HG03442 (cell line): Measurements from ENCODE around the gene CDH1.
"Not testable (repeated sequence)": the region's sequence is repeated elsewhere in the genome, so short reads cannot be mapped to it uniquely, and the experiment has no call there.

Experiments
- ATAC-seq: cut with Tn5 transposase; IDR thresholded peaks from one replicate; pipeline ENCODE4 v1.9.1; 2021; ENCODE audit warnings: mild to moderate bottlenecking, moderate library complexity; ENCODE audit not compliant: unreplicated experiment

The CDH1 gene

DNA sequence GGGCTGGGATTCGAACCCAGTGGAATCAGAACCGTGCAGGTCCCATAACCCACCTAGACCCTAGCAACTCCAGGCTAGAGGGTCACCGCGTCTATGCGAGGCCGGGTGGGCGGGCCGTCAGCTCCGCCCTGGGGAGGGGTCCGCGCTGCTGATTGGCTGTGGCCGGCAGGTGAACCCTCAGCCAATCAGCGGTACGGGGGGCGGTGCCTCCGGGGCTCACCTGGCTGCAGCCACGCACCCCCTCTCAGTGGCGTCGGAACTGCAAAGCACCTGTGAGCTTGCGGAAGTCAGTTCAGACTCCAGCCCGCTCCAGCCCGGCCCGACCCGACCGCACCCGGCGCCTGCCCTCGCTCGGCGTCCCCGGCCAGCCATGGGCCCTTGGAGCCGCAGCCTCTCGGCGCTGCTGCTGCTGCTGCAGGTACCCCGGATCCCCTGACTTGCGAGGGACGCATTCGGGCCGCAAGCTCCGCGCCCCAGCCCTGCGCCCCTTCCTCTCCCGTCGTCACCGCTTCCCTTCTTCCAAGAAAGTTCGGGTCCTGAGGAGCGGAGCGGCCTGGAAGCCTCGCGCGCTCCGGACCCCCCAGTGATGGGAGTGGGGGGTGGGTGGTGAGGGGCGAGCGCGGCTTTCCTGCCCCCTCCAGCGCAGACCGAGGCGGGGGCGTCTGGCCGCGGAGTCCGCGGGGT lies at the start of gene CDH1:
Gene CDH1, plus strand, starts transcription at position 247 of the 684 bp plus-strand sequence. Its CDS starts 124 bp downstream, at position 371.
- no peak for ATAC-seq

- no peak for ATAC-seq
Observed at GRCh38 chr16:68689921-68690320, 47.2 kb upstream of the CDH1 start.

DNA sequence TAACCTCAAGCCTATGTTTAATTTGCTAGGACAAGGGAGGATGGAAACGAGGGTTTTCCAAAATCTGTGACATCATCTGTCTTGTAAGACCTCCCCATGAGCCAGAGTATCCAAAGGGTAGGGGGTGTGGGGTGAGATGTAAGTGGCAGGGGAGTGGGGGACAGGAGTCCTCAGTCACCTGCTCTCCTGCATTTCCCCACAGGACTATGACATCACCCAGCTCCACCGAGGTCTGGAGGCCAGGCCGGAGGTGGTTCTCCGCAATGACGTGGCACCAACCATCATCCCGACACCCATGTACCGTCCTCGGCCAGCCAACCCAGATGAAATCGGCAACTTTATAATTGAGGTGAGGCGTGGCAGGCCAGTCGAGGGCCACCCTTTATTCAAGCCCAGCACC lies 41.5 kb upstream of the CDH1 start:
- ATAC-seq, result no peak

GRCh38 chr16:68696514-68696913 lies 40.6 kb upstream of the CDH1 start:
- no peak for ATAC-seq

DNA sequence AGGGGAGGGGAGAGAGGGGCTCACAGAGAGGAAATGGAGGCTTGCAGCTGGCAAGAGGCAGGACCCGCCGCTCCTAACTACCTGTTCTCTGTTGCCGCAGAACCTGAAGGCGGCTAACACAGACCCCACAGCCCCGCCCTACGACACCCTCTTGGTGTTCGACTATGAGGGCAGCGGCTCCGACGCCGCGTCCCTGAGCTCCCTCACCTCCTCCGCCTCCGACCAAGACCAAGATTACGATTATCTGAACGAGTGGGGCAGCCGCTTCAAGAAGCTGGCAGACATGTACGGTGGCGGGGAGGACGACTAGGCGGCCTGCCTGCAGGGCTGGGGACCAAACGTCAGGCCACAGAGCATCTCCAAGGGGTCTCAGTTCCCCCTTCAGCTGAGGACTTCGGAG lies 39.0 kb upstream of the CDH1 start:
- no peak for ATAC-seq

- no peak for ATAC-seq
Observed at GRCh38 chr16:68700120-68700519, 37.0 kb upstream of the CDH1 start.

- no peak for ATAC-seq
Observed at GRCh38 chr16:68700831-68701230, 36.3 kb upstream of the CDH1 start.

- no peak for ATAC-seq
Observed at GRCh38 chr16:68704232-68704867, 32.7 kb upstream of the CDH1 start.

- no peak for ATAC-seq
Observed at GRCh38 chr16:68707340-68708152, 29.5 kb upstream of the CDH1 start.

DNA sequence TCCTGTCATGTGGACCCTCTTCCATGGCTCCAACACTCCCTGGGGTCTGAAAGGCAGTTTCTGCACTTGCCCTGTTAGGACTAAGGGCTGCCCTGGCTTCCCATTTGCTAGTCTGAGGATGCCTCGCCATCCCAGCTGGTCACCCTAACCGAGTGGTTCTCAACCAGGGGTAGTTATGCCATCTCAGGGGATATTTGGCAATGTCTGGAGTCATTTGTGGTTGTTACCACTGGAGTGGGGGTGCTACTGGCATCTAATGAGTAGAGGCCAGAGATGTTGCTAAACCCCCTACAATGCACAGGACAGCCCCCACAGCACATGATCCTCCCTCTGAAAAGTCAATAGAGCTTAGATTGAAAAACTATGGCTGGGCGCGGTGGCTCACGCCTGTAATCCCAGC lies 26.9 kb upstream of the CDH1 start:
- no peak for ATAC-seq

GRCh38 chr16:68711421-68712139 lies 25.5 kb upstream of the CDH1 start:
- ATAC-seq, result no peak

DNA sequence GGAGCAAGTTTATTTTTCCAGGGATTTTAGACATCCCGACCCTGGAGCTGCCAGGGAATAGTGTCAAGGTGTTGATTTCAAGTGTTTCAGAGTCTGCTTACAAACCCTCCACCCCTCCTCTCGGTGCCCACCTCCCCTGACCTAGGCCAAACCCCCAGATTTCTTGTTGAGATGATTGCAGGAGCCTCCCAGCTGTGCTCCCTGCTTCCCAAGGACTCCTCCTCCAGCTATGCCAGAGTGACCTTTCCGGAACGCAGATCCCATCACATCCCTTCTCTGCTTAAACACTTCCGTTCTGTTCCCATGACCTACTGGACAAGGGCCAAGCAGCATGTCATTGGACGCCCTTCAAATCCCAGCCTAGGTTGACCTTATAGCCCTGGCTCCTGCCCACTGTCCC lies 23.7 kb upstream of the CDH1 start:
- no peak for ATAC-seq

GRCh38 chr16:68715471-68715870 lies 21.6 kb upstream of the CDH1 start:
- no peak for ATAC-seq

DNA sequence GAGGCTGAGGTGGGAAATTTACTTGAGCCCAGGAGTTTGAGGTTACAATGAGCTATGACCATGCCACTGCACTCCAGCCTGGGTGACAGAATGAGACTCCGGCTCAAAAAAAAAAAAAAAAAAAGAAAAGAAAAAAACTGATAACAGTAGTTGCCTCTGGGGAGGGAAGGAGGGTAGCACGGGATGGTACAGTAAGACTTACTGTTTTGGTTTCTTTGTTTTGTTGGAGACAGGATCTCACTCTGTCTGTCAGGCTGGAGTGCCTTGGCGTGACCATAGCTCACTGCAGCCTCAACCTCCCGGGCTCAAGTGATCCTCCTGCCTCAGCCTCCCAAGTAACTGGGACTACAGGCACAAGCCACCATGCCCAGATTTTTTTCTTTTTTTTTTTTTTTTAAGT lies 20.6 kb upstream of the CDH1 start:
- ATAC-seq, result not testable (repeated sequence)

GRCh38 chr16:68717684-68718083 lies 19.4 kb upstream of the CDH1 start:
- no peak for ATAC-seq

DNA sequence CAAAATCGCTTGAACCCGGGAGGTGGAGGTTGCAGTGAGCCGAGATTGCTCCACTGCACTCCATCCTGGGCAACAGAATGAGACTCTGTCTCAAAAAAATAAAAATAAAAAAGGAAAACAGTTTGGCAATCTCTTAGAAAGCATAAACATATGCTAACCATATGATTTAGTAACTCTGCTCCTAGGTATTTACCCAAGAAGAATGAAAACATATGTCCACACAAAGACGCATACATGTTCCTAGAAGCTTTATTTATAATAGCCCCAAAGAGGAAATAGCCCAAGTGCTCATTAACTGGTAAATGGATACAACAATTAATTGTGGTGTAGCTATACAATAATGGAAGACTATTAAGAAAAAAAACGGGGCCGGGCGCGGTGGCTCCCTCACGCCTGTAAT lies 18.5 kb upstream of the CDH1 start:
- no peak for ATAC-seq

- peak; percentile 83 for ATAC-seq
Observed at GRCh38 chr16:68719993-68720489, 17.1 kb upstream of the CDH1 start.

DNA sequence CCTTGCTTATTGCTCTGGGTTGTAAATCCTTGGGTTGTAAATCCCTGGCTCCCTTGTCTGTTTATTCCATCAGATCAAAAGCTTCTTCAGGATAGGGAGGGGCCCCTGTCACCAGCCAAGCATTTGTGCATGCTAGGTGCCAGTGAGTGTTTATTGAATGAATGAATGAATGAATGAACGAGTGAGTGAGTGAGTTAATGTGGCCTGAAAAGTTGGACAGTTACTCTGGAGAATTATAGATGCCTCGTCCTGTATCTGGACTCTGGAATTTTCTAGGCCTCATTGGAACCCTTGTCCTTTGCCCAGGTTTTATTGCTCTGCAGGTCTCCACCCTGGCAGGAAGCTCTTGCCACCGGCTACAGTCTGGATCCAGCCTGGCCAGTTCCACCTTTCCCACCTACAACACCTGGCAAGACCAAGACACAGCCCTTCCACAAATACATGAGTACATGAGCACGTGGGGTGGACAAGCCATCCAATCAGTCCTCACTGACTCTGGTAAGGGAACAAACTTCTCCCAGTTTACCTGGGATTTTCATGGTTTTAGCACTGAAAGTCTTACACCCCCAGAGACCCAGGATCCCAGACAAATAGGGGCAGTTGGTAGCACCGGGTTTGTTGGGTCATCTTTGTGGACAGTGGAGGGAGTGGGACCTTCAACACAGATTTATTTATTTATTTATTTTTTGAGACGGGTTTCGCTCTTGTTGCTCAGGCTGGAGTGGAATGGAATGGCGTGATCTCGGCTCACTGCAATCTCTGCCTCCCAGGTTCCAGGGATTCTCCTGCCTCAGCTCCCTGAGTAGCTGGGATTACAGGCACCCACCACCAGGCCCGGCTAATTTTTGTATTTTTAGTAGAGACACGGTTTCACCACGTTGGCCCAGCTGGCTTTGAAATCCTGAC lies 14.7 kb upstream of the CDH1 start:
- no peak for ATAC-seq

GRCh38 chr16:68724797-68725196 lies 12.3 kb upstream of the CDH1 start:
- no peak for ATAC-seq

DNA sequence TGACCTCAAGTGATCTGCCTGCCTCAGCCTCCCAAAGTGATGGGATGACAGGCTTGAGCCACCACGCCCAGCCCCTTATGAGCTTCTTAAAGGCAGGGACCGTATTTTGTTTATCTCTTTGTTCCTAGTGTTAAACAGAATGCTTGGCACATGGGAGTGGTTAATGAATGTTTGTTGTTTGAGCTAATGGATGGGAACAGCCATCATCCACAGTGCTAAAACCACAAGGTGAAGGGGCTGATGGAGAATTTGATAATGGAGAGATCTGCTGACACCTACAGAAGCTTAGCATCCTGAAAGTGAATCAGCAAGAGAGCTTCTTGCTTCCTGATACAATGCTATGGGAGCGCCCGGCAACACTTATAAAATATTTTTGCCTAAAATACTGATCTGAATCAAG lies 8.6 kb upstream of the CDH1 start:
- no peak for ATAC-seq
